Peyer's patch (tissue), 4 donors: Measurements from ENCODE around the gene RSRC2. TPM values are rescaled to one million over a fixed set of nuclear protein-coding genes. Genes with fewer than 3 reads are reported as not detected.

Source experiments
- DNase-seq, 3 donors: peaks; one replicate each; pipeline ENCODE4 v3.0.0-alpha.2; 2017 to 2019
- H3K27ac ChIP-seq, 4 donors: fragments of 200-600 bp; sonication (generic); one replicate each; pipeline ENCODE4 v1.5.1; 2016 to 2019
- H3K27me3 ChIP-seq, 2 donors: fragments of 200-600 bp; sonication (generic); one replicate each; pipeline ENCODE4 v1.5.1; 2019
- H3K36me3 ChIP-seq, 3 donors: fragments of 200-600 bp; sonication (generic); one replicate each; pipeline ENCODE4 v1.5.1; 2016 to 2019
- H3K4me1 ChIP-seq, 4 donors: fragments of 200-600 bp; sonication (generic); one replicate each; pipeline ENCODE4 v1.5.1; 2016 to 2019
- H3K4me3 ChIP-seq, 4 donors: fragments of 200-600 bp; sonication (generic); 1 replicate in 3 of 4; 2 replicates in 1 of 4; pipeline ENCODE4 v1.5.1; 2016 to 2019; ENCODE audit warnings: mild to moderate bottlenecking in 1 of 4
- H3K9me3 ChIP-seq, 4 donors: fragments of 200-600 bp; sonication (generic); one replicate each; pipeline ENCODE4 v1.5.1; 2016 to 2019; ENCODE audit warnings: mild to moderate bottlenecking in 1 of 4
- CTCF ChIP-seq, 6 experiments: fragments of 450-650 bp in 4 of 6; fragments of 200-600 bp in 2 of 6; sonication (generic) in 1 of 6; IDR thresholded peaks; one replicate each; pipeline ENCODE4 v1.5.1; 2017 to 2019; ENCODE audit warnings: antibody characterized with exemption in 6 of 6, mild to moderate bottlenecking in 3 of 6, moderate library complexity in 1 of 6
- POLR2A ChIP-seq, 2 donors: fragments of 450-650 bp; IDR thresholded peaks; one replicate each; pipeline ENCODE4 v1.5.1; 2017; ENCODE audit warnings: antibody characterized with exemption in 2 of 2, mild to moderate bottlenecking in 2 of 2, moderate library complexity in 2 of 2
- total RNA-seq, 4 donors: library from RNA; depleted of rRNA; stranded (reverse); fragments of >200 nt; gene quantifications; one replicate each; pipeline ENCODE4 v1.1.0, GENCODE V29; 2016

Gene RSRC2
- total RNA-seq, 4 donors from 2014 or later: 78.5 to 455 (median 112) TPM

- Histone ChIP-seq H3K27me3 (no peaks in the 10 kb centered on the region), H3K4me1 (no peaks in the 10 kb centered on the region), H3K36me3 (peaks cover 0 to 29% (median 0%) of the 10 kb centered on the region in 3 donors), H3K9me3 (no peaks in the 10 kb centered on the region), H3K4me3 (no peak overlapping the region), H3K27ac (peak overlapping the region in 1 of 4 donors; percentile 51)
- no peak for DNase-seq
- TF ChIP-seq CTCF (IDR thresholded peaks at IDR 0.05) (no peak), POLR2A (IDR thresholded peaks at IDR 0.05) (no peak)
Measured at GRCh38 chr12:122560138-122560537, 33.4 kb upstream of the RSRC2 start.

- H3K4me3 ChIP-seq: no peak overlapping the region
- H3K4me1 ChIP-seq: no peaks in the 10 kb centered on the region
- no peaks in the 10 kb centered on the region for H3K27me3 ChIP-seq
- H3K27ac ChIP-seq: peak overlapping the region in 1 of 4 donors; percentile 57
- no peak for DNase-seq
- peaks cover 0 to 29% (median 0%) of the 10 kb centered on the region in 3 donors for H3K36me3 ChIP-seq
- TF ChIP-seq CTCF (IDR thresholded peaks at IDR 0.05) (no peak), POLR2A (IDR thresholded peaks at IDR 0.05) (no peak)
- H3K9me3 ChIP-seq: no peaks in the 10 kb centered on the region
Measured at GRCh38 chr12:122558745-122559641, 32.3 kb upstream of the RSRC2 start.

- H3K36me3 ChIP-seq: peaks cover 0 to 22% (median 0%) of the 10 kb centered on the region in 3 donors
- H3K9me3 ChIP-seq: no peaks in the 10 kb centered on the region
- no peaks in the 10 kb centered on the region for H3K4me1 ChIP-seq
- DNase-seq: no peak
- H3K4me3 ChIP-seq: no peak overlapping the region
- TF ChIP-seq POLR2A (IDR thresholded peaks at IDR 0.05): no peak
- TF ChIP-seq CTCF (IDR thresholded peaks at IDR 0.05): no peak
- H3K27ac ChIP-seq: no peak overlapping the region
- H3K27me3 ChIP-seq: no peaks in the 10 kb centered on the region
Measured at GRCh38 chr12:122547330-122547729, 20.6 kb upstream of the RSRC2 start.

- DNase-seq: no peak
- no peak for TF ChIP-seq POLR2A (IDR thresholded peaks at IDR 0.05)
- TF ChIP-seq CTCF (IDR thresholded peaks at IDR 0.05): no peak
- Histone ChIP-seq H3K4me1 (no peaks in the 10 kb centered on the region), H3K27ac (no peak overlapping the region), H3K36me3 (peaks cover 0 to 20% (median 0%) of the 10 kb centered on the region in 3 donors), H3K27me3 (no peaks in the 10 kb centered on the region), H3K9me3 (no peaks in the 10 kb centered on the region), H3K4me3 (no peak overlapping the region)
Measured at GRCh38 chr12:122545855-122546254, 19.1 kb upstream of the RSRC2 start.

- DNase-seq: no peak
- H3K27ac ChIP-seq: no peak overlapping the region
- H3K4me3 ChIP-seq: no peak overlapping the region
- no peaks in the 10 kb centered on the region for H3K9me3 ChIP-seq
- H3K27me3 ChIP-seq: no peaks in the 10 kb centered on the region
- H3K4me1 ChIP-seq: no peaks in the 10 kb centered on the region
- peaks cover 0 to 15% (median 0%) of the 10 kb centered on the region in 3 donors for H3K36me3 ChIP-seq
- TF ChIP-seq POLR2A (IDR thresholded peaks at IDR 0.05): no peak
- no peak for TF ChIP-seq CTCF (IDR thresholded peaks at IDR 0.05)
Measured at GRCh38 chr12:122544537-122544936, 17.8 kb upstream of the RSRC2 start.
